Activated naive CD4-positive, alpha-beta T cell (primary cell): ENCODE data around the gene DYNC2LI1.

ENCODE experiments used
- DNase-seq, 4 experiments: peaks; one replicate each; lab custom pipeline; 2025; lab: John Stamatoyannopoulos, UW

Gene DYNC2LI1

DNA sequence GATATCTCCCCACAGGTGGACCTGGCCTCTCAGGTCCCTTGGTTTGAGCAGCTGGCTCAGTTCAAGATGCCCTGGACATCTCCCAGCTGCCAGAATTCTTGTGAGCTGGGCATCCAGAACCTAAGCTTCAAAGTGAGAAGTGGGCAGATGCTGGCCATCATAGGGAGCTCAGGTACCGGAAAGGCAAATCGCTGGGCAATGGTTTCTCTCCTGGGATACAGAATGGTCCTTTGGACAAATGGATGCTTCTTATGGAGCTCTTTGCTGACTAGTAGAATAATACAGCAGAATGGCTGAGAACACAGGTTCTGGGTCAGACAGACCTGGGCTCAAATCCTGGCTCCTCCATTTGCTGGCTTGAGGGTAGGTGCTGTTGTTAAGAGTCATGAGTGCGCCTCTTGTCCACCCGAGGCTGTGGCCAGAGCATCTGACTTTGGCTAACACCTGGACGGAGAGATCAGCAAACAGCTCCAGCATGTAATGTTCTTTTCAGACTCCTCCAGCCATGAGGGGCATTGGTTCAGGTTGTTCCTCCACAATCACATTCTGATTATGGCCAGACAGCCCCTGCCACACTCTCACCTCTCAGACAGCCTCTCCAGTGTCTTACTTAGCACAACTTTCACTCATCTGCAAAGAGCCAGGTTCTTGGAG, 72.4 kb downstream of the DYNC2LI1 start:
- DNase-seq, result no peak

DNA sequence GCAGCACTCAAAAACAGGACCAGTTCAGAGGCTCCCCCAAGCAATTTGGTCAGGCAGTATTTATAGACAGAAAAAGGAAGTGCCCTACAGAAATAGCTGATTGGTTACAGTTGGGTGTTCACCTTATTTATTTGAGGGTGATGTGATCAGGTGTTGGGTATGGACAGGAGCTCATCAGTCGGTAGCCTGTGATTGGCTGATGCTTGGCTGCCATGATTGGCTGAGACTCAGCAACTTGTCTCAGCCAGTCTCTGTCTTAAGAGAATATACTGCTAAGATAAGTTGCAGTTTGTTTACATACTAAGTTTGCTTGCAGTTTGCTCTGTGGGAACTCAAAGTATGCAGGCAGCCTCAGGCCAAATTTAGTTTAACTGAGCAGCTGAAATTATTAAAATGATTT, 74.4 kb downstream of the DYNC2LI1 start:
- no peak for DNase-seq

DNA sequence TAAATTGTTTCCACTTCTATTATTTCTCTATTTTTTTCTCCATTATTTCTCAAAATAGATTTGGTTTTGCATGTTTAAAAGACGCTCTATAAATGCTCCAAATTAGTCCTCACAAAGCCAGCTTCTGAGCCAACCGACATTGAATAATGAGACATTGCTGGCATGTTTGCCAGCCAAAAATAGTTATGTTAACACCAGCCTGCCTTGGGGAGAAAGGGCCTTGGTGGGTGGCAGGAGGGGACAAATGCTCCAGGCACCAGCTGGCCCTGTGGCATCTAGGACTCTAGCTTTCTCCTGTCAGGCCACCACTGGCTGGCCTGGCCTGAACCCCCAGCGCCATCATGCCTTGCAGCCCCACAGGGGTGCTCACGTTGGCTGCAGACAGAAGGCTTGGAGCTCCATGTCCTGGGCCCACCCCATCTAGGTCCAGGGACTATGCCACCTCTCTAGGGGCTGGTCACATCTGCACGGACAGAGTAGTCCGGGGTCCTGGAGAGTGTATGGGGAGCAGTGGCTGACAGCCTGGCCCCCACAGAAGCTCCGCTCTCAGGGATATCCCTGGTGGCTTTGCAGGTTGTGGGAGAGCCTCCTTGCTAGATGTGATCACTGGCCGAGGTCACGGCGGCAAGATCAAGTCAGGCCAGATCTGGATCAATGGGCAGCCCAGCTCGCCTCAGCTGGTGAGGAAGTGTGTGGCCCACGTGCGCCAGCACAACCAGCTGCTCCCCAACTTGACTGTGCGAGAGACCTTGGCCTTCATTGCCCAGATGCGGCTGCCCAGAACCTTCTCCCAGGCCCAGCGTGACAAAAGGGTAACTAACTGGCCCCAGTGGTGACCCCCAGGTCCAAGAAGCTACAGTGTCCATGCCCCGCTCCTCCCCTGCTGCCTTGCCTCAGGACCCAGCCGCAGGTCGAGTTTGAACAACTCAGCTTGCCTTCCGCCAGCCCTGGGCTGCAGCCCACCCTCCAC, 77.5 kb downstream of the DYNC2LI1 start:
- no peak for DNase-seq

DNA sequence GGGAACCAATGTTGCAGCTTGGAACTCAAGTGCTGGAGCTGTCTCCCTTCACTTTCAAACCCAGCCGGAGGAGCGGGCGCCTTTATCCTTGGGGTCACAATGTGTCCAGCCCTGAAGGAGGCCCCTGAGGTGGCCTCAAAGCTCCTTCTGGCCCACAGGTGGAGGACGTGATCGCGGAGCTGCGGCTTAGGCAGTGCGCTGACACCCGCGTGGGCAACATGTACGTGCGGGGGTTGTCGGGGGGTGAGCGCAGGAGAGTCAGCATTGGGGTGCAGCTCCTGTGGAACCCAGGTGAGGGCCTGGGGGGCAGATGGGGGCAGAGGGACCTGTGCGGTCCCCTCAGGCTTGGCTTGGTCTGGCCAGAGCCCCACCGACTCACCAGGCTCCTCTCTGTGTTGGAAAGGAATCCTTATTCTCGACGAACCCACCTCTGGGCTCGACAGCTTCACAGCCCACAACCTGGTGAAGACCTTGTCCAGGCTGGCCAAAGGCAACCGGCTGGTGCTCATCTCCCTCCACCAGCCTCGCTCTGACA, 78.4 kb downstream of the DYNC2LI1 start:
- DNase-seq, result no peak

DNA sequence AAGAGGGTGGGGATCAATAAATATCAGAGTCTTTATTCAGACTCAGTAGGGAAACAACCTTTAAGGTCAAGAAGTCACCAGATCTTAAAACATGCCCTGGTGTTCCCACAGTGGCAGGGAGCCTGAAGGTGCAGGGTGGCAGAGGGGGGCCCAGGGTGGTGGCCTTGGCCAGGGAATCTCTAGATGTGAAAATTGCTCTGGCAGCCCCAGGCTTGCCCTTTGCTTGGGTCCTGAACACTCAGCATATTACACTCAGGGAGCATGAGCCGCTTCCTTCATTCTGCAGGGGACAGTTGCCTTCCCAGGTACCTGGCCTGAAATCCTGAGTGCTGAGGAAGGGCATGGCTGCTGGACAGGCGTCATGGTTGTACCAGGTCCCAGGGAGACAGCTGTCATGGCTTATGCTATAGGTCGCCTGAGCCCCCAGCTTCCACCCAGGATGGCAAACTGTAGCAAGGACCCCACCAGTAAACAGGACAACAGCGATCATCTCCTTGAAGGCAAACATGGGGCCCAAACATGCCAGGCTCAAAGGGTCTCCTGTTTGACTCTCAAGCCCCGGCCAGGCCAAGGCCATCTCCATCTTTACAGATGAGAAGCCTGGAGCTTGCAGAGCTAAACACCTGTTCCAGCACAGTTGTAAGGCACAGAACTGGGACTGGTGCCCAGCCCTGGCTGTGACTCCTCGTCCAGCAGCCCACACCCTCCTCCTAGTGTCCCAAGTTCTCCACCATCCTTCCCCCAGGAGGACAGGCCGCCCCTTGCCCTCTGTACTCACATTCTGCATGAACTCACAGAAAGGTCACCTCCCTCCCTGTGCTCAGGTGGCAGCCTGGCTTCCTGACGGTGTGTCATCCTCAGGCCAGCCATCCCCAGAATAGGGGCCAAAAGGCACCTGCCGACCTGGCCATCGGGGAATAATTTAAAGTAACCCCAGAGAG, 79.6 kb downstream of the DYNC2LI1 start:
- DNase-seq, result no peak

DNA sequence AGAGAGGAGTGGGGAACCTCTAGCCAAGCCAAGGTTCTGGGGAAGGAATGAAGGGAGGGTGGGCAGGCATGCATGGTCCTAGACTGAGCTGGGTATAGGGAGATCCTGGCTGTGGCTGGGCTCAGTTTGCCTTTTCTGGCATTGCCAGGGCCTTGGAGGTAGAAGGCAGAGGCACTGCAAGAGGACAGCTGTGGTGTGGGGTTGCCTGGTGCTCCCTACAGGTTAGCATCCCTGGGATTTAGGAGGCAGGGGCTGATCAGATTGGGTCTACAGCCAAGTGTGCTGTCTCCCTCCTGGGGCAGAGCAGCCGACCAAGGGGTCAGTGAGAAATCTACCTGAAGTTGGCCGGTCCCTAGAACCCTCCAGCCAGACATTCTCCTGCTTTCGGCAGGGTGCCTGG, 80.8 kb downstream of the DYNC2LI1 start:
- no peak for DNase-seq

DNA sequence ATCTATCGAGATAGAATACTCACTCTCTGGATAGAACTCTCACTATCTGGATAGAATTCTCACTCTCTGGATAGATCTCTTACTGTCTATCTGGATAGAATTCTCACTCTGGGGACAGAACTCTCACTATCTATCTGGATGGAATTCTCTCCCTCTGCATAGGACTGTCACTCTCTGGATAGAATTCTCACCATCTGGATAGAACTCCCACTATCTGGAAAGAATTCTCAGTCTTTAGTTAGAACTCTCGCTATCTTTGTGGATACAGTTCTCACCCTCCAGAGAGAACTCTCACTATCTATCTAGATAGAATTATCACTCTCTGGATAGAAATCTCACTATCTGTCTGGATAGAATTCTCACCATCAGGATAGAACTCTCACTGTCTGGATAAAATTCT, 81.5 kb downstream of the DYNC2LI1 start:
- no peak for DNase-seq
